ENCODE measurements around the gene DDA1. TPM values are rescaled to one million over a fixed set of nuclear protein-coding genes. Genes with fewer than 3 reads are reported as not detected.

The DDA1 gene
- total and polyA plus RNA-seq, 9 of the 15 experiments (the other 6 are each of a cell fraction or from before 2014, with no cell fraction given): 1.4 to 83.8 (median 33.8) TPM

DNA sequence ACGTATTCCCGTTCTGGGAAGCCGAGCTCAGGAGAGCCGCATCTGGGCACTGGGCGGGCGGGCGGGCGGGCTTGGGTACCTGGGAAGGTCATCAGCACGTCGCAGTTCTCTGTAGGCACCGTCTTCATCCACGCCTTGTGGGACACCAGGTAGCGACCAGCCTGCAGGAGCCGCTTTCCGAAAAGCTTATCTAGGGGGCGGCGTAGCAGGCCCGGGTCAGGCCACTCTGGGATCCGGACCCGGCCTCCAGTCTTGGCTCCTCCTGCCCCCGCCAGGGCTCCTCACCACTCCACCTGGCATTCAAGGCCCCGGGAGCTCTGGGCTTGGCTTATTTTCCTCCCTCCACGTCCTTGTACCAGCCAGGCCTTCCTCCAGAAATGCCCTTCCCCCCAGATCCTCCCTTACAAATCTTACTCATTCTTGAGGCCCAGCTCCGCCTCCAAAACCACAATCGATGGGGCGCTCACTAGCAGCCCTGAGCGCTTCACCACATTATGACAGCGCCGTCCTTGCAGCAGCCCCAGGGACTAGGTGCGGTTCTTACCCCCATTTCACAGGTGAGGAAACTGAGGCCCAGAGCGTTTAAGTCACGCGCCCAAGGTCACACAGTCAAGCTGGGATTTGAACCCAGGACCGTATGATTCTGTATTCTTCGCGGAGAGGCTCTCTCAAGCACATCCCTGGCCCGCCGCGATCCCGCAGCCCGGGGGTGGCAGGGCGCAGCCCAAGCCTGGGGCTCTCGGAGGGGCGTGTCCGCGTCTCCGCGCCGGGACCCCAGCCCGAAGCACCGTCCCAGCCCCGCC lies 24.4 kb downstream of the DDA1 start (continued):
- TF ChIP-seq, protein P1, sequence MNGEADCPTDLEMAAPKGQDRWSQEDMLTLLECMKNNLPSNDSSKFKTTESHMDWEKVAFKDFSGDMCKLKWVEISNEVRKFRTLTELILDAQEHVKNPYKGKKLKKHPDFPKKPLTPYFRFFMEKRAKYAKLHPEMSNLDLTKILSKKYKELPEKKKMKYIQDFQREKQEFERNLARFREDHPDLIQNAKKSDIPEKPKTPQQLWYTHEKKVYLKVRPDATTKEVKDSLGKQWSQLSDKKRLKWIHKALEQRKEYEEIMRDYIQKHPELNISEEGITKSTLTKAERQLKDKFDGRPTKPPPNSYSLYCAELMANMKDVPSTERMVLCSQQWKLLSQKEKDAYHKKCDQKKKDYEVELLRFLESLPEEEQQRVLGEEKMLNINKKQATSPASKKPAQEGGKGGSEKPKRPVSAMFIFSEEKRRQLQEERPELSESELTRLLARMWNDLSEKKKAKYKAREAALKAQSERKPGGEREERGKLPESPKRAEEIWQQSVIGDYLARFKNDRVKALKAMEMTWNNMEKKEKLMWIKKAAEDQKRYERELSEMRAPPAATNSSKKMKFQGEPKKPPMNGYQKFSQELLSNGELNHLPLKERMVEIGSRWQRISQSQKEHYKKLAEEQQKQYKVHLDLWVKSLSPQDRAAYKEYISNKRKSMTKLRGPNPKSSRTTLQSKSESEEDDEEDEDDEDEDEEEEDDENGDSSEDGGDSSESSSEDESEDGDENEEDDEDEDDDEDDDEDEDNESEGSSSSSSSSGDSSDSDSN (IDR thresholded peaks at IDR 0.05; ENCODE audit: borderline replicate concordance in 1 of 2, low read depth in 2 of 2, low read length in 2 of 2): peak in 1 of 2 experiments; percentile 25; a peak in 1 of 4 replicates
- TF ChIP-seq PHF8 (IDR thresholded peaks at IDR 0.05; ENCODE audit: borderline replicate concordance, low read length) (no peak), ZC3H4 (CRISPR knock-in tag; IDR thresholded peaks at IDR 0.05; ENCODE audit: borderline replicate concordance) (no peak), NR2F6 (CRISPR knock-in tag; IDR thresholded peaks at IDR 0.05) (no peak), HMGN3 (IDR thresholded peaks at IDR 0.05; ENCODE audit: borderline replicate concordance, extremely low read depth, insufficient read length, low read depth, low read length) (no peak), CHD2 (IDR thresholded peaks at IDR 0.05; ENCODE audit: low read depth, low read length) (0 out of 2 replicates have a peak, but pooled peaks have one; percentile 41), ZNF79 (CRISPR knock-in tag; IDR thresholded peaks at IDR 0.05; ENCODE audit: low read depth) (no peak), ZSCAN29 (IDR thresholded peaks at IDR 0.05) (0 out of 2 replicates have a peak, but pooled peaks have one; percentile 35), ZNF561 (CRISPR knock-in tag; conservative IDR thresholded peaks at IDR 0.05) (no peak), ZNF175 (CRISPR knock-in tag; IDR thresholded peaks at IDR 0.05; ENCODE audit: low read depth) (no peak), CREM (IDR thresholded peaks at IDR 0.05; ENCODE audit: low read depth) (peak; percentile 57), CEBPZ (IDR thresholded peaks at IDR 0.05; ENCODE audit: borderline replicate concordance, low read depth, low read length) (no peak)
- TF ChIP-seq, protein P2, sequence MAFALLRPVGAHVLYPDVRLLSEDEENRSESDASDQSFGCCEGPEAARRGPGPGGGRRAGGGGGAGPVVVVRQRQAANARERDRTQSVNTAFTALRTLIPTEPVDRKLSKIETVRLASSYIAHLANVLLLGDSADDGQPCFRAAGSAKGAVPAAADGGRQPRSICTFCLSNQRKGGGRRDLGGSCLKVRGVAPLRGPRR (CRISPR knock-in tag; IDR thresholded peaks at IDR 0.05): no peak

All from K562 (cell line).